ENCODE results near the gene MSANTD3. TPM values are rescaled to one million over a fixed set of nuclear protein-coding genes. Genes with fewer than 3 reads are reported as not detected.
"Not testable (repeated sequence)": the region's sequence is repeated elsewhere in the genome, so short reads cannot be mapped to it uniquely, and the experiment has no call there.

MSANTD3 gene
- 10 to 100 TPM; 21.3 to 24.6 (median 23.8) TPM for polyA plus RNA-seq (ENCODE audit: insufficient read length in 4 of 4)

GRCh38 chr9:100426530-100427365 is at the start of gene MSANTD3:
TSS of gene MSANTD3 (plus strand) at chr9:100427143. CDS start at chr9:100441939, 14,796 bp downstream.
- peak; percentile 46 to 56 (median 53) for DNase-seq (ENCODE audit: low read depth in 4 of 4, low spot score in 3 of 4)

GRCh38 chr9:100379862-100380261 is 47.1 kb upstream of the MSANTD3 start:
- DNase-seq (ENCODE audit: low read depth in 4 of 4, low spot score in 3 of 4), result no peak

GRCh38 chr9:100392989-100393388 is 34.0 kb upstream of the MSANTD3 start:
- not testable (repeated sequence) for DNase-seq (ENCODE audit: low read depth in 4 of 4, low spot score in 3 of 4)

GRCh38 chr9:100394032-100394695 is 32.8 kb upstream of the MSANTD3 start:
- no peak for DNase-seq (ENCODE audit: low read depth in 4 of 4, low spot score in 3 of 4)

GRCh38 chr9:100394816-100395215 is 32.1 kb upstream of the MSANTD3 start:
- DNase-seq (ENCODE audit: low read depth in 4 of 4, low spot score in 3 of 4), result no peak

- DNase-seq (ENCODE audit: low read depth in 4 of 4, low spot score in 3 of 4), result no peak
These were observed 30.2 kb upstream of the MSANTD3 start for GRCh38 chr9:100396769-100397168.

- DNase-seq (ENCODE audit: low read depth in 4 of 4, low spot score in 3 of 4), result no peak
These were observed 29.2 kb upstream of the MSANTD3 start for GRCh38 chr9:100397529-100398266.

- DNase-seq (ENCODE audit: low read depth in 4 of 4, low spot score in 3 of 4), result no peak
These were observed 25.9 kb upstream of the MSANTD3 start for GRCh38 chr9:100401042-100401441.

GRCh38 chr9:100406962-100407361 is 20.0 kb upstream of the MSANTD3 start:
- no peak for DNase-seq (ENCODE audit: low read depth in 4 of 4, low spot score in 3 of 4)

- no peak for DNase-seq (ENCODE audit: low read depth in 4 of 4, low spot score in 3 of 4)
These were observed 18.3 kb upstream of the MSANTD3 start for GRCh38 chr9:100408546-100409175.

- DNase-seq (ENCODE audit: low read depth in 4 of 4, low spot score in 3 of 4), result no peak
These were observed 17.8 kb upstream of the MSANTD3 start for GRCh38 chr9:100409176-100409556.

- DNase-seq (ENCODE audit: low read depth in 4 of 4, low spot score in 3 of 4), result peak; percentile 82 to 88 (median 84)
These were observed 15.3 kb upstream of the MSANTD3 start for GRCh38 chr9:100411472-100412283.

- no peak for DNase-seq (ENCODE audit: low read depth in 4 of 4, low spot score in 3 of 4)
These were observed 13.0 kb upstream of the MSANTD3 start for GRCh38 chr9:100413839-100414420.

GRCh38 chr9:100417815-100418214 is 9.1 kb upstream of the MSANTD3 start:
- no peak for DNase-seq (ENCODE audit: low read depth in 4 of 4, low spot score in 3 of 4)

GRCh38 chr9:100419166-100419565 is 7.8 kb upstream of the MSANTD3 start:
- no peak for DNase-seq (ENCODE audit: low read depth in 4 of 4, low spot score in 3 of 4)

- DNase-seq (ENCODE audit: low read depth in 4 of 4, low spot score in 3 of 4), result not testable (repeated sequence)
These were observed 5.8 kb upstream of the MSANTD3 start for GRCh38 chr9:100421116-100421515.

- no peak for DNase-seq (ENCODE audit: low read depth in 4 of 4, low spot score in 3 of 4)
These were observed 1.2 kb upstream of the MSANTD3 start for GRCh38 chr9:100425758-100426157.

GRCh38 chr9:100426189-100426529 is 784 bp upstream of the MSANTD3 start:
- no peak for DNase-seq (ENCODE audit: low read depth in 4 of 4, low spot score in 3 of 4)
